ENCODE results near the gene ATL2.
"Not testable (repeated sequence)": the region's sequence is repeated elsewhere in the genome, so short reads cannot be mapped to it uniquely, and the experiment has no call there.

The ATL2 gene

DNA sequence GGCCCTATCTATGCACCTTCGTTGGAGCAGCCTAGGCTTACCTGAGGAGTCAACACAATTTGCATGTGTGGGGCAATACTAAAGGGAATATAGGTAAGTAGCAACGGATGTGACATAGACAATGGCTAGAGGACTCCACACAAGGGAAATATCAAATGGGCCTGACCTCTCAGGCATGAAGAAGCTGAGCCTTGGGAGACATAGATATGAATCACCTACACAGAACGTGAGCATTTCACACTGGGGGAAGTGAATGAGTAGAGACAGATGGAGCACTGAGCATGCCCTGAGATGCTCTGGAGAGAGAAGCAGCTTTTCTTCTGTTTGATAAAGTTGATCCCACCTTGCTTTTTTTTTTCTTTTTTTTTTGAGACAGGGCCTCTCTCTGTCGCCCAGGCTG, 97.9 kb downstream of the ATL2 start:
- DNase-seq, result no peak
- H3K4me1 ChIP-seq (ENCODE audit: control insufficient read depth, insufficient read depth, low read length, poor library complexity, severe bottlenecking), result no peaks in the 10 kb centered on the region
- H3K4me3 ChIP-seq (ENCODE audit: insufficient read depth, low read depth, low read length, poor library complexity, severe bottlenecking), result no peak overlapping the region
- no peaks in the 10 kb centered on the region for H3K27me3 ChIP-seq (replicated peaks; ENCODE audit: control insufficient read depth, insufficient read depth, low read length, poor library complexity, severe bottlenecking)
- no peaks in the 10 kb centered on the region for H3K9me3 ChIP-seq (ENCODE audit: control insufficient read depth, low read length)
- H3K36me3 ChIP-seq (ENCODE audit: control insufficient read depth, insufficient read depth, low read length), result no peaks in the 10 kb centered on the region
- no peak overlapping the region for H3K27ac ChIP-seq (ENCODE audit: insufficient read depth, low read length, poor library complexity, severe bottlenecking)

- H3K27ac ChIP-seq (ENCODE audit: insufficient read depth, low read length, poor library complexity, severe bottlenecking); H3K9me3 ChIP-seq (ENCODE audit: control insufficient read depth, low read length); H3K27me3 ChIP-seq (replicated peaks; ENCODE audit: control insufficient read depth, insufficient read depth, low read length, poor library complexity, severe bottlenecking); H3K4me3 ChIP-seq (ENCODE audit: insufficient read depth, low read depth, low read length, poor library complexity, severe bottlenecking); H3K36me3 ChIP-seq (ENCODE audit: control insufficient read depth, insufficient read depth, low read length); H3K4me1 ChIP-seq (ENCODE audit: control insufficient read depth, insufficient read depth, low read length, poor library complexity, severe bottlenecking); DNase-seq: not testable (repeated sequence)
Measured at GRCh38 chr2:38278117-38278438, 99.0 kb downstream of the ATL2 start.

DNA sequence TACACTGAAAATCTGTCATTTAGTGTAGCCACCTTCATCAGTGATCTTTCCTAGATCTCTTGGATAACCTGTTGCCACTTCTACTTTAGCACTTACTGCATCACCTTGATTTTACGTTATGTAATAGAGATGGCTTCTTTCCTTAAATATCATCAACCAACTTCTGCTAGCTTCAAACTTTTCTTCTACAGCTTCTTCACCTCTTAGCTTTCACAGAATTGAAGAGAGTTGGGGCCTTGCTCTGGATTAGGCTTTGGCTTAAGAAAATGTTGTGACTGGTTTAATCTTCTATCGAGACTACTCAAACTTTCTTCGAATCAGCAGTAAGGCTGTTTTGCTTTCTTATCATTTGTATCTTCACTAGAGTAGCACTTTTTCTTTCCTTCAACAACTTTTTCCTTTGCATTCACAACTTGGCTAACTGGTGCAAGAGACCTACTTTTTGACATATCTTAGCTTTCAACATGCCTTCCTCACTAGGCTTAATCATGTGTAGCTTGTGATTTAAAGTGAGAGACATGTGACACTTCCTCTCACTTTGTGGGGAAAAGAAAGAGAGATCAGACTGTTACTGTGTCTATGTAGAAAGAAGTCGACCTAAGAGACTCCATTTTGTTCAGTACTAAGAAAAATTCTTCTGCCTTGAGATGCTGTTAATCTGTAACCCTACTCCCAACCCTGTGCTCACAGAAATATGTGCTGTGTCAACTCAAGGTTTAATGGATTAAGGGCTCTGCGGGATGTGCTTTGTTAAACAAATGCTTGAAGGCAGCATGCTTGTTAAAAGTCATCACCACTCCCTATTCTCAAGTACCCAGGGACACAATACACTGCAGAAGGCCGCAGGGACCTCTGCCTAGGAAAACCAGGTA, 99.6 kb downstream of the ATL2 start:
- Histone ChIP-seq H3K27ac (ENCODE audit: insufficient read depth, low read length, poor library complexity, severe bottlenecking) (no peak overlapping the region), H3K36me3 (ENCODE audit: control insufficient read depth, insufficient read depth, low read length) (no peaks in the 10 kb centered on the region), H3K9me3 (ENCODE audit: control insufficient read depth, low read length) (no peaks in the 10 kb centered on the region), H3K27me3 (replicated peaks; ENCODE audit: control insufficient read depth, insufficient read depth, low read length, poor library complexity, severe bottlenecking) (no peaks in the 10 kb centered on the region), H3K4me1 (ENCODE audit: control insufficient read depth, insufficient read depth, low read length, poor library complexity, severe bottlenecking) (no peaks in the 10 kb centered on the region), H3K4me3 (ENCODE audit: insufficient read depth, low read depth, low read length, poor library complexity, severe bottlenecking) (no peak overlapping the region)
- no peak for DNase-seq

- DNase-seq, result peak in 1 of 3 donors; percentile 10
- Histone ChIP-seq H3K27me3 (replicated peaks; ENCODE audit: control insufficient read depth, insufficient read depth, low read length, poor library complexity, severe bottlenecking) (no peaks in the 10 kb centered on the region), H3K4me3 (ENCODE audit: insufficient read depth, low read depth, low read length, poor library complexity, severe bottlenecking) (no peak overlapping the region), H3K9me3 (ENCODE audit: control insufficient read depth, low read length) (no peaks in the 10 kb centered on the region), H3K27ac (ENCODE audit: insufficient read depth, low read length, poor library complexity, severe bottlenecking) (no peak overlapping the region), H3K4me1 (ENCODE audit: control insufficient read depth, insufficient read depth, low read length, poor library complexity, severe bottlenecking) (no peaks in the 10 kb centered on the region), H3K36me3 (ENCODE audit: control insufficient read depth, insufficient read depth, low read length) (no peaks in the 10 kb centered on the region)
Measured at GRCh38 chr2:38274286-38275276, 102.5 kb downstream of the ATL2 start.

- no peaks in the 10 kb centered on the region for H3K4me1 ChIP-seq (ENCODE audit: control insufficient read depth, insufficient read depth, low read length, poor library complexity, severe bottlenecking)
- no peak overlapping the region for H3K27ac ChIP-seq (ENCODE audit: insufficient read depth, low read length, poor library complexity, severe bottlenecking)
- no peaks in the 10 kb centered on the region for H3K9me3 ChIP-seq (ENCODE audit: control insufficient read depth, low read length)
- H3K36me3 ChIP-seq (ENCODE audit: control insufficient read depth, insufficient read depth, low read length), result no peaks in the 10 kb centered on the region
- no peaks in the 10 kb centered on the region for H3K27me3 ChIP-seq (replicated peaks; ENCODE audit: control insufficient read depth, insufficient read depth, low read length, poor library complexity, severe bottlenecking)
- no peak for DNase-seq
- no peak overlapping the region for H3K4me3 ChIP-seq (ENCODE audit: insufficient read depth, low read depth, low read length, poor library complexity, severe bottlenecking)
Measured at GRCh38 chr2:38271697-38272096, 105.4 kb downstream of the ATL2 start.

DNA sequence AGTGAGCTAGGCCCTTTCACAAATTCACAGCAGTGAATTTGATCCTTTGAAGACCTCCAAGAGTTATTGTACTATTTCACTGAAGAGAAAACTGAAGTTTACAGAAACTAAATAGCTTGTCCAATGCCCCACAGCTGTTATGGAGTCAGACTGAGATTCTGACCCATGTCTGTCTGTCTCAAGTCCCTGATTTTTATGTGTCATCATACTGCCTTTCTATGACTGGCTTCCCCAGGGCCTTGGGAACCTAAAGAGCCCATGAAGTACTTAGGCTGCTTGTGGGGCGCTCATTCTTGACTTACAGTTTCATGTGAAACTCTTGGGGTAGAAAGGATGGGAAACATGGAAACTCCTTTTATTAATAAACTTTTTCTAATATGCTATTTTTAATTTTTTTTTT, 107.7 kb downstream of the ATL2 start:
- Histone ChIP-seq H3K27me3 (replicated peaks; ENCODE audit: control insufficient read depth, insufficient read depth, low read length, poor library complexity, severe bottlenecking) (no peaks in the 10 kb centered on the region), H3K36me3 (ENCODE audit: control insufficient read depth, insufficient read depth, low read length) (no peaks in the 10 kb centered on the region), H3K4me1 (ENCODE audit: control insufficient read depth, insufficient read depth, low read length, poor library complexity, severe bottlenecking) (no peaks in the 10 kb centered on the region), H3K27ac (ENCODE audit: insufficient read depth, low read length, poor library complexity, severe bottlenecking) (no peak overlapping the region), H3K4me3 (ENCODE audit: insufficient read depth, low read depth, low read length, poor library complexity, severe bottlenecking) (no peak overlapping the region), H3K9me3 (ENCODE audit: control insufficient read depth, low read length) (no peaks in the 10 kb centered on the region)
- no peak for DNase-seq

GRCh38 chr2:38268691-38269327, 108.3 kb downstream of the ATL2 start:
- H3K9me3 ChIP-seq (ENCODE audit: control insufficient read depth, low read length), result no peaks in the 10 kb centered on the region
- no peaks in the 10 kb centered on the region for H3K4me1 ChIP-seq (ENCODE audit: control insufficient read depth, insufficient read depth, low read length, poor library complexity, severe bottlenecking)
- no peak for DNase-seq
- no peaks in the 10 kb centered on the region for H3K27me3 ChIP-seq (replicated peaks; ENCODE audit: control insufficient read depth, insufficient read depth, low read length, poor library complexity, severe bottlenecking)
- H3K4me3 ChIP-seq (ENCODE audit: insufficient read depth, low read depth, low read length, poor library complexity, severe bottlenecking), result no peak overlapping the region
- H3K27ac ChIP-seq (ENCODE audit: insufficient read depth, low read length, poor library complexity, severe bottlenecking), result no peak overlapping the region
- H3K36me3 ChIP-seq (ENCODE audit: control insufficient read depth, insufficient read depth, low read length), result no peaks in the 10 kb centered on the region

GRCh38 chr2:38268001-38268400, 109.1 kb downstream of the ATL2 start:
- Histone ChIP-seq H3K9me3 (ENCODE audit: control insufficient read depth, low read length) (no peaks in the 10 kb centered on the region), H3K27ac (ENCODE audit: insufficient read depth, low read length, poor library complexity, severe bottlenecking) (no peak overlapping the region), H3K4me3 (ENCODE audit: insufficient read depth, low read depth, low read length, poor library complexity, severe bottlenecking) (no peak overlapping the region), H3K4me1 (ENCODE audit: control insufficient read depth, insufficient read depth, low read length, poor library complexity, severe bottlenecking) (no peaks in the 10 kb centered on the region), H3K27me3 (replicated peaks; ENCODE audit: control insufficient read depth, insufficient read depth, low read length, poor library complexity, severe bottlenecking) (no peaks in the 10 kb centered on the region), H3K36me3 (ENCODE audit: control insufficient read depth, insufficient read depth, low read length) (no peaks in the 10 kb centered on the region)
- DNase-seq, result no peak

- no peak for DNase-seq
- H3K36me3 ChIP-seq (ENCODE audit: control insufficient read depth, insufficient read depth, low read length), result no peaks in the 10 kb centered on the region
- H3K9me3 ChIP-seq (ENCODE audit: control insufficient read depth, low read length), result no peaks in the 10 kb centered on the region
- no peaks in the 10 kb centered on the region for H3K27me3 ChIP-seq (replicated peaks; ENCODE audit: control insufficient read depth, insufficient read depth, low read length, poor library complexity, severe bottlenecking)
- H3K27ac ChIP-seq (ENCODE audit: insufficient read depth, low read length, poor library complexity, severe bottlenecking), result no peak overlapping the region
- no peak overlapping the region for H3K4me3 ChIP-seq (ENCODE audit: insufficient read depth, low read depth, low read length, poor library complexity, severe bottlenecking)
- H3K4me1 ChIP-seq (ENCODE audit: control insufficient read depth, insufficient read depth, low read length, poor library complexity, severe bottlenecking), result no peaks in the 10 kb centered on the region
Measured at GRCh38 chr2:38267270-38267925, 109.7 kb downstream of the ATL2 start.
